Astrocyte of the cerebellum (primary cell): ENCODE results near the gene ZIM2.

Experiments
- DNase-seq: peaks from one replicate; pipeline ENCODE4 v3.0.0-alpha.2; 2011; ENCODE audit warnings: low read depth
- H3K4me3 ChIP-seq: 2 replicates; pipeline ENCODE4 v1.5.1; 2011; ENCODE audit warnings: mild to moderate bottlenecking, low read depth, low read length, moderate library complexity
- CTCF ChIP-seq: IDR thresholded peaks from 2 replicates; pipeline ENCODE4 v1.5.1; 2012; ENCODE audit warnings: low read length, low read depth, moderate library complexity, mild to moderate bottlenecking; ENCODE audit errors: missing control alignments
- in situ Hi-C: cut with HindIII; loops from 2 replicates; pipeline ENCODE4 v1.10.0; 2017; ENCODE audit warnings: low sequenced_read_pairs

ZIM2 gene

GRCh38 chr19:56840451-56841192 is at the start of gene ZIM2, which contains the start of gene PEG3:
Gene ZIM2, minus strand, starts transcription at chr19:56840726. Its CDS starts 16,449 bp downstream, at chr19:56824277.
Gene PEG3, minus strand, starts transcription at chr19:56840726. Its CDS starts 16,071 bp downstream, at chr19:56824655.
- DNase-seq, result no peak
- no peak for TF ChIP-seq CTCF
- H3K4me3 ChIP-seq, result peak within 1 kb of the TSS; percentile 22
- in situ Hi-C loops, result no loop called here

- DNase-seq, result no peak
- in situ Hi-C loops, result loop anchor here (5.0 kb wide), 1 partner anchor 38 kb away; no protein-coding TSS in a partner anchor
- no peak for TF ChIP-seq CTCF
- no peak overlapping the region for H3K4me3 ChIP-seq
These were observed 44.9 kb upstream of the ZIM2 start for GRCh38 chr19:56885173-56885985.

GRCh38 chr19:56884441-56884840 is 43.9 kb upstream of the ZIM2 start:
- no peak for DNase-seq
- TF ChIP-seq CTCF, result no peak
- in situ Hi-C loops, result no loop called here

GRCh38 chr19:56880592-56881190 is 40.2 kb upstream of the ZIM2 start:
- TF ChIP-seq CTCF, result no peak
- no peak overlapping the region for H3K4me3 ChIP-seq

More at GRCh38 chr19:56884441-56884840, 43.9 kb upstream of the ZIM2 start:
- no peak overlapping the region for H3K4me3 ChIP-seq

GRCh38 chr19:56877069-56877715 is 36.7 kb upstream of the ZIM2 start:
- no peak overlapping the region for H3K4me3 ChIP-seq
- no peak for DNase-seq
- TF ChIP-seq CTCF, result no peak
- in situ Hi-C loops, result no loop called here

More at GRCh38 chr19:56880592-56881190, 40.2 kb upstream of the ZIM2 start:
- in situ Hi-C loops, result no loop called here
- DNase-seq, result no peak

- DNase-seq, result no peak
- no peak for TF ChIP-seq CTCF
- no peak overlapping the region for H3K4me3 ChIP-seq
- in situ Hi-C loops, result no loop called here
These were observed 35.2 kb upstream of the ZIM2 start for GRCh38 chr19:56875717-56876116.
